SK-N-SH (cell line): ENCODE results near the gene ADAD2. TPM values are rescaled to one million over a fixed set of nuclear protein-coding genes. Genes with fewer than 3 reads are reported as not detected.

Source experiments
- CTCF ChIA-PET: fragments of 300-600, 350-600 bp; formaldehyde crosslinking; extraction: SDS; loops from one replicate; lab custom pipeline; 2021; lab: Yijun Ruan, JAX
- POLR2A ChIA-PET: fragments of 350-600 bp; sonication (Branson Sonifier 250); formaldehyde crosslinking; extraction: SDS; loops from one replicate; lab custom pipeline; 2020; ENCODE audit warnings: antibody characterized with exemption, inconsistent platforms; lab: Yijun Ruan, JAX
- DNase-seq: peaks from one replicate; pipeline ENCODE4 v3.0.0; 2012
- H2AFZ ChIP-seq: fragments of 200-600 bp; sonication (generic); 2 replicates; pipeline ENCODE4 v1.8.1; 2016; ENCODE audit warnings: antibody characterized with exemption, mild to moderate bottlenecking, low read depth
- H3F3A ChIP-seq: fragments of 200-600 bp; sonication (generic); replicated peaks from 2 replicates; pipeline ENCODE3; 2016; ENCODE audit warnings: antibody characterized with exemption, mild to moderate bottlenecking; ENCODE audit not compliant: insufficient read depth
- H3K27ac ChIP-seq, 2 experiments: fragments of 200-500 bp in 1 of 2; fragments of 200-600 bp in 1 of 2; sonication (Bioruptor generic) in 1 of 2; sonication (generic), shearing (Covaris generic) in 1 of 2; 2 replicates each; pipeline versions ENCODE4 v1.5.1 to v1.6.1; 2014 to 2016; ENCODE audit warnings: low read depth in 2 of 2, inconsistent platforms in 1 of 2, low read length in 1 of 2, mild to moderate bottlenecking in 1 of 2, mixed read lengths in 1 of 2
- H3K27me3 ChIP-seq: fragments of 200-600 bp; sonication (generic), shearing (Covaris generic); 2 replicates; pipeline ENCODE4 v1.6.1; 2016; ENCODE audit warnings: mixed run types; ENCODE audit not compliant: insufficient read depth
- H3K36me3 ChIP-seq, 2 experiments: fragments of 200-500 bp in 1 of 2; fragments of 200-600 bp in 1 of 2; sonication (Bioruptor generic) in 1 of 2; sonication (generic) in 1 of 2; replicated peaks in 1 of 2; 2 replicates each; pipeline versions ENCODE3 to v1.5.1; 2014 to 2016; ENCODE audit warnings: low read length in 1 of 2, mild to moderate bottlenecking in 1 of 2; ENCODE audit not compliant: insufficient read depth in 2 of 2, control insufficient read depth in 1 of 2
- H3K4me1 ChIP-seq, 2 experiments: fragments of 200-500 bp in 1 of 2; fragments of 200-600 bp in 1 of 2; sonication (Bioruptor generic) in 1 of 2; sonication (generic), shearing (Covaris generic) in 1 of 2; 2 replicates each; pipeline versions ENCODE4 v1.5.1 to v1.6.1; 2014 to 2016; ENCODE audit warnings: low read depth in 1 of 2, low read length in 1 of 2, mixed run types in 1 of 2; ENCODE audit not compliant: insufficient read depth in 2 of 2, control insufficient read depth in 1 of 2
- H3K4me2 ChIP-seq: fragments of 200-600 bp; sonication (generic), shearing (Covaris generic); 2 replicates; pipeline ENCODE4 v1.6.1; 2017; ENCODE audit warnings: mixed run types
- H3K4me3 ChIP-seq, 2 experiments: fragments of 200-500 bp in 1 of 2; fragments of 200-600 bp in 1 of 2; sonication (Bioruptor generic) in 1 of 2; sonication (generic), shearing (Covaris generic) in 1 of 2; 2 replicates each; pipeline versions ENCODE4 v1.5.1 to v1.8.1; 2014 to 2016; ENCODE audit warnings: low read depth in 2 of 2, inconsistent platforms in 1 of 2, low read length in 1 of 2, mild to moderate bottlenecking in 1 of 2, mixed read lengths in 1 of 2, moderate library complexity in 1 of 2
- H3K79me2 ChIP-seq: fragments of 200-600 bp; sonication (generic); 2 replicates; pipeline ENCODE4 v1.8.1; 2017; ENCODE audit warnings: mild to moderate bottlenecking; ENCODE audit not compliant: insufficient read depth
- H3K9ac ChIP-seq: fragments of 200-600 bp; sonication (generic); 2 replicates; pipeline ENCODE4 v1.6.1; 2017; ENCODE audit warnings: mixed run types
- H3K9me2 ChIP-seq: fragments of 200-600 bp; sonication (generic); 2 replicates; pipeline ENCODE4 v1.6.1; 2017; ENCODE audit warnings: mixed run types
- H3K9me3 ChIP-seq: fragments of 200-600 bp; sonication (generic); 2 replicates; pipeline ENCODE4 v1.6.1; 2017; ENCODE audit warnings: mixed run types, mild to moderate bottlenecking, moderate library complexity
- H4K20me1 ChIP-seq: fragments of 200-600 bp; sonication (generic); 2 replicates; pipeline ENCODE4 v1.6.1; 2017; ENCODE audit warnings: mild to moderate bottlenecking, mixed run types; ENCODE audit not compliant: insufficient read depth
- EZH2phosphoT487 ChIP-seq: fragments of 200-600 bp; sonication (generic); IDR thresholded peaks from 2 replicates; pipeline ENCODE4 v1.6.1; 2017; ENCODE audit warnings: low read depth, mixed run types, mild to moderate bottlenecking, antibody characterized with exemption, moderate library complexity, borderline replicate concordance
- FOXJ3 ChIP-seq: sonication (generic); formaldehyde crosslinking; IDR thresholded peaks from 2 replicates; pipeline ENCODE4 v1.5.1; 2020; ENCODE audit warnings: mild to moderate bottlenecking, missing genetic modification reagents
- FOXM1 ChIP-seq: IDR thresholded peaks from 2 replicates; pipeline ENCODE4 v1.4.0; 2012; ENCODE audit warnings: low read depth, mild to moderate bottlenecking
- GABPA ChIP-seq: IDR thresholded peaks from 2 replicates; pipeline ENCODE4 v1.4.0; 2012; ENCODE audit warnings: low read depth, mild to moderate bottlenecking
- GATA2 ChIP-seq: sonication (generic); formaldehyde crosslinking; IDR thresholded peaks from 2 replicates; pipeline ENCODE4 v1.5.0; 2020; ENCODE audit warnings: mild to moderate bottlenecking, missing genetic modification reagents
- MAX ChIP-seq: IDR thresholded peaks from 2 replicates; pipeline ENCODE4 v1.4.0; 2012; ENCODE audit warnings: low read depth
- MEF2A ChIP-seq: IDR thresholded peaks from 2 replicates; pipeline ENCODE4 v1.4.0; 2012; ENCODE audit warnings: low read depth, borderline replicate concordance
- NFIC ChIP-seq: IDR thresholded peaks from 2 replicates; pipeline ENCODE4 v1.4.0; 2012; ENCODE audit warnings: borderline replicate concordance
- RAD21 ChIP-seq: IDR thresholded peaks from 2 replicates; pipeline ENCODE4 v1.6.1; 2012; ENCODE audit warnings: mild to moderate bottlenecking, low read length
- RCOR1 ChIP-seq: fragments of 150-350 bp; IDR thresholded peaks from 2 replicates; pipeline ENCODE4 v1.6.1; 2017; ENCODE audit warnings: antibody characterized with exemption, low read length
- RFX5 ChIP-seq: IDR thresholded peaks from 2 replicates; pipeline ENCODE4 v1.6.1; 2012; ENCODE audit warnings: mild to moderate bottlenecking, improper control_type of control experiment, low read length
- RXRA ChIP-seq: IDR thresholded peaks from 2 replicates; pipeline ENCODE4 v1.4.0; 2012; ENCODE audit warnings: low read depth, mild to moderate bottlenecking, borderline replicate concordance
- SIN3A ChIP-seq: IDR thresholded peaks from 2 replicates; pipeline ENCODE4 v1.6.1; 2012; ENCODE audit warnings: low read depth, mild to moderate bottlenecking, low read length, moderate library complexity, borderline replicate concordance
- SMC3 ChIP-seq: IDR thresholded peaks from 2 replicates; pipeline ENCODE4 v1.6.1; 2012; ENCODE audit warnings: low read depth, low read length, improper control_type of control experiment
- USF1 ChIP-seq: IDR thresholded peaks from 2 replicates; pipeline ENCODE4 v1.4.0; 2012; ENCODE audit warnings: low read depth, borderline replicate concordance
- USF2 ChIP-seq: fragments of 150-350 bp; IDR thresholded peaks from 2 replicates; pipeline ENCODE4 v1.6.1; 2017; ENCODE audit warnings: antibody characterized with exemption, low read length, low read depth, borderline replicate concordance
- YY1 ChIP-seq: IDR thresholded peaks from 2 replicates; pipeline ENCODE4 v1.4.0; 2012; ENCODE audit warnings: low read depth, mild to moderate bottlenecking
- WGBS: methylation state at CpG from one replicate; pipeline ENCODE4 v1.1.6; 2017; ENCODE audit warnings: low lambda C conversion rate; 5-methylcytosine and 5-hydroxymethylcytosine counted together
- polyA plus RNA-seq, 3 experiments: library from polyadenylated mRNA; depleted of rRNA; stranded (reverse); fragments of >200 nt; gene quantifications; 2 replicates each; pipeline ENCODE4 v1.2.3, GENCODE V29; 2012
- TF ChIP-seq, protein P1 (sequence below): IDR thresholded peaks from 2 replicates; pipeline ENCODE4 v1.6.1; 2012; ENCODE audit warnings: mild to moderate bottlenecking, low read depth, low read length, moderate library complexity

Gene ADAD2
- polyA plus RNA-seq, 1 of the 3 experiments (the other 2 are of a cell fraction): not detected

DNA sequence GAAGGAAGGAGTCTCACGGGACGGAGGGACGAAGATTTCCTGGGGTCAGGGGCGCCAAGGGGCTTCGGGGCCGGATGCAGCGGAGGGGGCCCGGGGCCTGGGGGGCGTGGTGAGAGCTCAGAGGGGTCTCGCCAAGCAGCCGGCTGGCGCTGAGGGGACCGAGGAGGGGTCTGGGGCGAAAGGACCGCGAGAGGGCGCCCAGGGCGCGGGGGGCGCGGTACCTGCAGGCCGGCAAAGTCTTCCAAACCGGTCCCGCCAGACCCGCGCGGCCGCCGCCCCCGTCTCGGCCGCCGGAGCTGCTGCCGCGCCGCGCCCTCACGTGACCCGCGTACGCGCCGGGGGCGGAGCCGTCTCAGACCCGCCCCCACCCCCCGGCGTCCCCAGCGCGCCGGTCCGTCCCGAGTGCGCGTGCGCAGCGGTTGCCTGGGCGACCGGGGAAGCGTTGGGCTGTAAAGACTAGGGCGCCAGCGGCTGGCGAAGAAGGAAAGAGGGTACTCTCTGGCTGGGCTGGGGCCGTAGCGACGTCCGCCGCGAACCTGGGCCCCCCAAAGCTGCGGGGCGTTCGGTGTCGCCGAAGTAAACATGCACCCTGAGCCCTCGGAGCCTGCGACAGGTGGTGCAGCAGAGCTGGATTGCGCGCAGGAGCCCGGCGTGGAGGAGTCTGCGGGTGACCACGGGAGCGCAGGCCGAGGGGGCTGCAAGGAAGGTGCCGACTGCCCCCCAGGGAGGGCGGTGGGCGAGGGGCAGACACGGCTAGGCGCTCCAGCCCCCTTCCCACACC lies 45.9 kb upstream of the ADAD2 start, which contains the start of the genes DNAAF1 and HSDL1 (continued):
- TF ChIP-seq MAX: no peak
- no peak for TF ChIP-seq MEF2A
- TF ChIP-seq RAD21: no peak
- no peak for TF ChIP-seq SMC3
- TF ChIP-seq GABPA: no peak
- no peak for TF ChIP-seq FOXM1
- peak; percentile 30; the same call in 1 of the 2 replicates for TF ChIP-seq SIN3A
- no peak for TF ChIP-seq RFX5
- TF ChIP-seq NFIC: no peak
- no peak for TF ChIP-seq RCOR1
- peak; percentile 91 for TF ChIP-seq USF1
- TF ChIP-seq EZH2phosphoT487: no peak
- TF ChIP-seq, all 33 proteins: peak for 6

- POLR2A ChIA-PET: no interaction called here
- DNase-seq: no peak
- H3K36me3 ChIP-seq: no peaks in the 10 kb centered on the region
- WGBS: 45% methylated on average over 3 of the region's 3 CpGs
- no peaks in the 10 kb centered on the region for H3K79me2 ChIP-seq
- H3K27me3 ChIP-seq: peaks cover 8% of the 10 kb centered on the region; the same call in 1 of the 2 replicates
- no peaks in the 10 kb centered on the region for H3K4me1 ChIP-seq
- no peak overlapping the region for H2AFZ ChIP-seq
- no peak overlapping the region for H3K4me2 ChIP-seq
- no peak overlapping the region for H3K4me3 ChIP-seq
- TF ChIP-seq YY1: no peak
- TF ChIP-seq FOXJ3 (CRISPR knock-in tag): no peak
- no peak for TF ChIP-seq RAD21
- TF ChIP-seq RFX5: no peak
- no peak for TF ChIP-seq FOXM1
- TF ChIP-seq USF2: no peak
- TF ChIP-seq, protein P1, sequence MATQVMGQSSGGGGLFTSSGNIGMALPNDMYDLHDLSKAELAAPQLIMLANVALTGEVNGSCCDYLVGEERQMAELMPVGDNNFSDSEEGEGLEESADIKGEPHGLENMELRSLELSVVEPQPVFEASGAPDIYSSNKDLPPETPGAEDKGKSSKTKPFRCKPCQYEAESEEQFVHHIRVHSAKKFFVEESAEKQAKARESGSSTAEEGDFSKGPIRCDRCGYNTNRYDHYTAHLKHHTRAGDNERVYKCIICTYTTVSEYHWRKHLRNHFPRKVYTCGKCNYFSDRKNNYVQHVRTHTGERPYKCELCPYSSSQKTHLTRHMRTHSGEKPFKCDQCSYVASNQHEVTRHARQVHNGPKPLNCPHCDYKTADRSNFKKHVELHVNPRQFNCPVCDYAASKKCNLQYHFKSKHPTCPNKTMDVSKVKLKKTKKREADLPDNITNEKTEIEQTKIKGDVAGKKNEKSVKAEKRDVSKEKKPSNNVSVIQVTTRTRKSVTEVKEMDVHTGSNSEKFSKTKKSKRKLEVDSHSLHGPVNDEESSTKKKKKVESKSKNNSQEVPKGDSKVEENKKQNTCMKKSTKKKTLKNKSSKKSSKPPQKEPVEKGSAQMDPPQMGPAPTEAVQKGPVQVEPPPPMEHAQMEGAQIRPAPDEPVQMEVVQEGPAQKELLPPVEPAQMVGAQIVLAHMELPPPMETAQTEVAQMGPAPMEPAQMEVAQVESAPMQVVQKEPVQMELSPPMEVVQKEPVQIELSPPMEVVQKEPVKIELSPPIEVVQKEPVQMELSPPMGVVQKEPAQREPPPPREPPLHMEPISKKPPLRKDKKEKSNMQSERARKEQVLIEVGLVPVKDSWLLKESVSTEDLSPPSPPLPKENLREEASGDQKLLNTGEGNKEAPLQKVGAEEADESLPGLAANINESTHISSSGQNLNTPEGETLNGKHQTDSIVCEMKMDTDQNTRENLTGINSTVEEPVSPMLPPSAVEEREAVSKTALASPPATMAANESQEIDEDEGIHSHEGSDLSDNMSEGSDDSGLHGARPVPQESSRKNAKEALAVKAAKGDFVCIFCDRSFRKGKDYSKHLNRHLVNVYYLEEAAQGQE: no peak
- no peak for TF ChIP-seq GATA2
- TF ChIP-seq RXRA: no peak
- H3K27ac ChIP-seq: no peak overlapping the region
- no peaks in the 10 kb centered on the region for H3K9me2 ChIP-seq
- peaks cover 3% of the 10 kb centered on the region for H3F3A ChIP-seq
- H3K9ac ChIP-seq: no peak overlapping the region
- CTCF ChIA-PET: interaction anchor here (0.9 to 1.2 kb wide), 4 partner anchors 36 to 333 kb away, joined by 3 read pairs; partner anchors contain the start of gene TAF1C
- no peaks in the 10 kb centered on the region for H4K20me1 ChIP-seq
- H3K9me3 ChIP-seq: no peaks in the 10 kb centered on the region
These were observed 40.0 kb upstream of the ADAD2 start for GRCh38 chr16:84150926-84151325.
